Ishikawa (cell line): ENCODE measurements around the gene CDH23.

Source experiments
- CEBPB ChIP-seq: IDR thresholded peaks from 2 replicates; pipeline ENCODE4 v1.6.1; 2012
- CREB1 ChIP-seq: IDR thresholded peaks from 2 replicates; pipeline ENCODE4 v1.6.1; 2012; ENCODE audit warnings: low read depth
- EGR1 ChIP-seq: IDR thresholded peaks from 2 replicates; pipeline ENCODE4 v1.6.1; 2012
- EP300 ChIP-seq: IDR thresholded peaks from 2 replicates; pipeline ENCODE4 v1.6.1; 2012; ENCODE audit warnings: borderline replicate concordance
- FOXM1 ChIP-seq: IDR thresholded peaks from 2 replicates; pipeline ENCODE4 v1.6.1; 2012; ENCODE audit warnings: low read depth, borderline replicate concordance
- MAX ChIP-seq: IDR thresholded peaks from 2 replicates; pipeline ENCODE4 v1.6.1; 2012
- NFIC ChIP-seq: IDR thresholded peaks from 2 replicates; pipeline ENCODE4 v1.6.1; 2012
- RAD21 ChIP-seq: IDR thresholded peaks from 2 replicates; pipeline ENCODE4 v1.6.1; 2012; ENCODE audit warnings: low read depth
- REST ChIP-seq: IDR thresholded peaks from 2 replicates; pipeline ENCODE4 v1.6.1; 2012; ENCODE audit warnings: low read depth, mild to moderate bottlenecking
- TAF1 ChIP-seq: IDR thresholded peaks from 2 replicates; pipeline ENCODE4 v1.6.1; 2012; ENCODE audit warnings: low read depth, mild to moderate bottlenecking
- TCF12 ChIP-seq: IDR thresholded peaks from 2 replicates; pipeline ENCODE4 v1.6.1; 2012; ENCODE audit warnings: low read depth
- TEAD4 ChIP-seq: IDR thresholded peaks from 2 replicates; pipeline ENCODE4 v1.6.1; 2012
- USF1 ChIP-seq: IDR thresholded peaks from 2 replicates; pipeline ENCODE4 v1.6.1; 2012
- YY1 ChIP-seq: IDR thresholded peaks from 2 replicates; pipeline ENCODE4 v1.6.1; 2012; ENCODE audit warnings: low read depth
- ZBTB7A ChIP-seq: IDR thresholded peaks from 2 replicates; pipeline ENCODE4 v1.6.1; 2012; ENCODE audit warnings: low read depth

Gene CDH23

GRCh38 chr10:71611709-71612422, 215.1 kb downstream of the CDH23 start:
- no peak for TF ChIP-seq NFIC
- TF ChIP-seq TAF1: no peak
- TF ChIP-seq FOXM1: no peak
- no peak for TF ChIP-seq EP300
- no peak for TF ChIP-seq MAX
- no peak for TF ChIP-seq YY1
- TF ChIP-seq TCF12: no peak
- no peak for TF ChIP-seq CREB1
- no peak for TF ChIP-seq RAD21
- TF ChIP-seq REST: no peak
- no peak for TF ChIP-seq TEAD4
- no peak for TF ChIP-seq CEBPB
- no peak for TF ChIP-seq ZBTB7A
- no peak for TF ChIP-seq EGR1

DNA sequence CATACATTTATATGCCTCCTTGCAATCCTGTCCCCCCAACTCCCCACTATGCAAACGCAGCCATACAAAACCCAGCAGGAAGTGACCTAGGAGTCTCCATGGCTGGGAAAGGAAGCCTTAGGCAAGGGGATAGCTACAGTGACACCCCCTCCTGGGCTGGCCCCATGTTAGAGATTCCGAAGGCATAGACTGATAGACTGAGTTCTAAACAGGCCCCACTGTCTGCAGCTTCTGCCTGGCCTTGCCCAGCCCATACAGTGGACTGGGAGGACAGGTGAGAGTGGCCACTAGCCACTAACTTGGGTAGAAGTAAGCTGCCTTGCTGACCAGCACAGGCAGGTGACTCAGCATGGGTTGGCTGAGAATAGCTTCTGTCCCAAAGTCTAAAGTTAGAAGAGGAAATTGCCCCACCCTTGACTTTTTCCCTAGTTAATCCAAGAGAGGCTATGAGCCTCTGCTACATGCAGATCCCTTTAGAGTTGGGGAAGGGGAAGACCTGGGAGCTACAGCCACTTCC, 216.6 kb downstream of the CDH23 start:
- TF ChIP-seq REST (no peak), USF1 (no peak), NFIC (no peak), ZBTB7A (no peak), YY1 (no peak)

GRCh38 chr10:71613877-71614276, 217.2 kb downstream of the CDH23 start:
- TF ChIP-seq EGR1: no peak
- TF ChIP-seq ZBTB7A: no peak
- TF ChIP-seq NFIC: no peak
- no peak for TF ChIP-seq TEAD4
- no peak for TF ChIP-seq FOXM1
- no peak for TF ChIP-seq EP300
- no peak for TF ChIP-seq REST
- TF ChIP-seq MAX: no peak
- TF ChIP-seq YY1: no peak
- no peak for TF ChIP-seq TCF12
- TF ChIP-seq USF1: no peak
- no peak for TF ChIP-seq CEBPB
- no peak for TF ChIP-seq RAD21
- TF ChIP-seq CREB1: no peak
- TF ChIP-seq TAF1: no peak

DNA sequence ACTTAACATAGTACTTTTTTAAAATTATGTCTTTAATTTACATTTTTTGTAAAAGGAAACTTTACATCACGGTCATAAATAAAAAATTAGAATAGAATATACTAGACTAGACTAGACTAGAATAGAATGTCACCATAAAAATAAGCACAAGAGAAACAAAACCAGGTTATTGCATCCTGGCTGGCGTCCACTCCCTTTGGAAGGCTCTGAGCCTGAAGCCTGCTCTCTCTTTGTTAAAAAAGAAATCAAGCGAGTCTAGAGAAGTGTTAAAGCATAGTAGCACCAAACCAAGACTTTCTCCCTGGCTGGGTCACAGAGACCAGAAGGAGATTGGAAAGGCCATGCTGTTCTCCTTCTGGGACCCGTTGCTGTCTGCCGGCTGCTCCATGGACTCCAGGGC, 218.2 kb downstream of the CDH23 start:
- TF ChIP-seq TAF1: no peak
- no peak for TF ChIP-seq FOXM1
- TF ChIP-seq NFIC: no peak
- no peak for TF ChIP-seq CEBPB
- TF ChIP-seq TEAD4: no peak
- TF ChIP-seq USF1: no peak
- no peak for TF ChIP-seq YY1
